Measurements from ENCODE around the gene TLR8.

DNA sequence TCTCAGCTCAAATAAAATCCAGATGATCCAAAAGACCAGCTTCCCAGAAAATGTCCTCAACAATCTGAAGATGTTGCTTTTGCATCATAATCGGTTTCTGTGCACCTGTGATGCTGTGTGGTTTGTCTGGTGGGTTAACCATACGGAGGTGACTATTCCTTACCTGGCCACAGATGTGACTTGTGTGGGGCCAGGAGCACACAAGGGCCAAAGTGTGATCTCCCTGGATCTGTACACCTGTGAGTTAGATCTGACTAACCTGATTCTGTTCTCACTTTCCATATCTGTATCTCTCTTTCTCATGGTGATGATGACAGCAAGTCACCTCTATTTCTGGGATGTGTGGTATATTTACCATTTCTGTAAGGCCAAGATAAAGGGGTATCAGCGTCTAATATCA, 18.7 kb upstream of the TLR8 start:
- TF ChIP-seq CBX3 (IDR thresholded peaks at IDR 0.05; ENCODE audit: borderline replicate concordance, low read depth) (no peak), RBBP5 (conservative IDR thresholded peaks at IDR 0.05) (no peak), BHLHE40 (IDR thresholded peaks at IDR 0.05; ENCODE audit: borderline replicate concordance in 1 of 2, low read depth in 2 of 2, low read length in 1 of 2) (no peak), POLR2AphosphoS5 (IDR thresholded peaks at IDR 0.05; ENCODE audit: low read length) (no peak), TCF3 (IDR thresholded peaks at IDR 0.05; ENCODE audit: borderline replicate concordance, insufficient read depth, low read depth, low read length) (0 out of 2 replicates have a peak, but pooled peaks have one; percentile 29), TAF1 (IDR thresholded peaks at IDR 0.05; ENCODE audit: borderline replicate concordance, low read depth, low read length) (no peak)
